GM21390 (cell line): Measurements from ENCODE around the gene TRAPPC4.
A peak's percentile ranks its signal among the peaks of the same experiment; 100 is the strongest.
"Not testable (repeated sequence)": the region's sequence is repeated elsewhere in the genome, so short reads cannot be mapped to it uniquely, and the experiment has no call there.

Experiments used
- ATAC-seq: cut with Tn5 transposase; IDR thresholded peaks from one replicate; pipeline ENCODE4 v1.9.1; 2021; ENCODE audit not compliant: unreplicated experiment

The TRAPPC4 gene

DNA sequence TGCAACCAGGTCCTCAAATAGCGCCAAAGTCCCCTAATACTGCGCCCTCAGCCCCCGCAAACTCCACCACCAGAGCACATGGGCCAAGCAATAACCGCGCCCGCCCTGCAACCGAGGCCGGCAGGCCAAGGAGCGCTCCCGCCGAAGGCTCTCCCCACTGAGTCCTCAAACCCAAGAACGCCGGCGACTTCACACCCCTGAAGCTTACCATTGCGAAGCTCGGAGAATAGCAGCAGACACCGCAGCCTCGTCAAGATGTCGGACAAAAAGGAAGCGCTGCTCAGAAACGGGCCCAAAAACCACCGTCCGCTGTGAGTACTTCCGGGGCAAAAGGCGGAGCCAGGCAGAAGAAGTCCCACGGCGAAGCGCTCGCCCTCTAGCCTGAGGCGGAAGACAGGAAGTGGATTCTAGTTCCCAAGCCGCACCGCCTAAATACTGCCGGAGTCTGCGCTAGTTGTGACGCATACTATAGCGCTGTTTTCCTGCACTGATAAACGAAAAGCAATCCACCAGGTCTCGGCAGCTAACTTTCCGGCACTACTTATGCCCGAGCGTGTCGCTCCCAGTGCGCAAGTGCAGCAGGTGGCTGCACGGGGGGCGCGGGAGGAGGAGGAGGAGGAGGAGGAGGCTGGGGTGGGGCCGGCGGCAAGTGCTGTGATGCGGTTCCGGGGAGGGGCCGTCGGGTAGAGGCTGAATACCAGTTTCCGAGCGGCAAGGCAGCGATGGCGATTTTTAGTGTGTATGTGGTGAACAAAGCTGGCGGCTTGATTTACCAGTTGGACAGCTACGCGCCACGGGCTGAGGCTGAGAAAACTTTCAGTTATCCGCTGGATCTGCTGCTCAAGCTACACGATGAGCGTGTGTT, at the start of gene TRAPPC4, which contains the start of gene RPS25:
TRAPPC4 (plus strand) TSS at position 693 of the 865 bp plus-strand sequence; CDS start at position 723, 30 bp downstream.
RPS25 (minus strand) TSS at position 270 of the 865 bp plus-strand sequence; CDS start at position 211, 59 bp downstream.
- ATAC-seq, result peak; percentile 87

GRCh38 chr11:118969508-118969907, 49.1 kb upstream of the TRAPPC4 start:
- not testable (repeated sequence) for ATAC-seq

- no peak for ATAC-seq
Observed at GRCh38 chr11:118971646-118972045, 46.9 kb upstream of the TRAPPC4 start, which contains the start of gene FOXR1. Gene FOXR1, plus strand, starts transcription at chr11:118971761. Its CDS starts 171 bp downstream, at chr11:118971932.

- ATAC-seq, result no peak
Observed at GRCh38 chr11:118973985-118974384, 44.6 kb upstream of the TRAPPC4 start.

GRCh38 chr11:118975771-118976709, 42.5 kb upstream of the TRAPPC4 start:
- no peak for ATAC-seq

GRCh38 chr11:118979434-118979833, 39.1 kb upstream of the TRAPPC4 start:
- no peak for ATAC-seq

- ATAC-seq, result no peak
Observed at GRCh38 chr11:118980191-118980881, 38.2 kb upstream of the TRAPPC4 start.

GRCh38 chr11:118984337-118984736, 34.2 kb upstream of the TRAPPC4 start:
- not testable (repeated sequence) for ATAC-seq

DNA sequence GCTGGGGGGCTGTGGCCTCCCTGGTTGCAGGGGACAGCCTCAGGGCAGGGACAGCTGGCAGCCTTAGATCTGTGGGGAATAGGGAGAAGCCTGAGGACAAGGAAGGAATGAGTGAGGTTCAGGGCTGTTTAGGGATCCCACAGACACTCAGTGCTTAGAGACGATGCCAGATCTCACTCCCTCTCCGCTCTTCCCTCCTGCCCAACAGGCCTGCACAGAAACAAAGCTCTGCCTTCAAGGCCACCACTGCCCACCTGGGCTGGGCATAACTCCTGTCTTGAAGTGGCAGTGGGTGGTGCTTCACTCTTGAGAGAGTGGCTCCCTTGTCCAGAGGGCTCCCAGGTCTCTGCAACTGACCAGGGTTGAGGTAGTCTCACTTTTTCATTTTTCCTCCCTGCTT, 33.7 kb upstream of the TRAPPC4 start:
- no peak for ATAC-seq

GRCh38 chr11:118988280-118988679, 30.3 kb upstream of the TRAPPC4 start:
- ATAC-seq, result no peak

- not testable (repeated sequence) for ATAC-seq
Observed at GRCh38 chr11:118991486-118992038, 27.0 kb upstream of the TRAPPC4 start.

GRCh38 chr11:118996926-118997626, 21.5 kb upstream of the TRAPPC4 start:
- peak; percentile 27 for ATAC-seq

DNA sequence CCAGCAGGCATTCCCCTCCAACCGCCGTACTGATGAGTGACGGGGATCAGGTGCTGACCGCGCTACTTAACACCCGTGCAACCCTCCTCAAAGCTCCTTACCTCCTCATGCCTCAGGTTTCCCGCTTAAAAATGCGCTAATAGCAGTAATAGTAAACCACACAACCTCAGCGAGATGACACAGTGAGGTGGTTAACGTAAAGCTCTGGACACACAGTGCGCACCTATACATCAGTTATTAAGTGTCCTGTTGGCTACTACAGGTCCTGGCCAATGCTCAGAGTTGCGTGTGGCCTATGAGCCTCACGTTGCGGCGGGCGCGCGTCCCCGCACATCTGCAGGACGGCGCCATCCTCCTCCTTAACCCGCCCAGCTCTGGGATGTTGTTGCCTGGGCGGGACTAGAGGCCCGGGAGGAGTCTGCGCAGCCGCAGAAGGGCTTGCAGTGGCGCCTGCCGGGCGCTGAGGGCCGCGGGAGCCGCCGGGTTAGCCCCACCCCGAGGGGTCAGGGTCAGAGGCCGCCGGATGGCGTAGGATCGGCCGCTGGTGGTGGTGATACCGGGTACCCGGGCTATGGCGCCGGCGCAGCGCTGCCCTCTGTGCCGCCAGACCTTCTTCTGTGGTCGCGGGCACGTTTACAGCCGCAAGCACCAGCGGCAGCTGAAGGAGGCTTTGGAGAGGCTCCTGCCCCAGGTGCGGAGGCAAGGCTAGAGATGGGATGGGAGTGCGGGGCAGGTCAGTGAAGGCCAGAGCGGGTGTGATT, 20.8 kb upstream of the TRAPPC4 start, which contains the start of gene CENATAC:
CENATAC (plus strand) TSS at position 512 of the 761 bp plus-strand sequence; CDS start at position 572, 60 bp downstream.
- peak; percentile 90 for ATAC-seq

DNA sequence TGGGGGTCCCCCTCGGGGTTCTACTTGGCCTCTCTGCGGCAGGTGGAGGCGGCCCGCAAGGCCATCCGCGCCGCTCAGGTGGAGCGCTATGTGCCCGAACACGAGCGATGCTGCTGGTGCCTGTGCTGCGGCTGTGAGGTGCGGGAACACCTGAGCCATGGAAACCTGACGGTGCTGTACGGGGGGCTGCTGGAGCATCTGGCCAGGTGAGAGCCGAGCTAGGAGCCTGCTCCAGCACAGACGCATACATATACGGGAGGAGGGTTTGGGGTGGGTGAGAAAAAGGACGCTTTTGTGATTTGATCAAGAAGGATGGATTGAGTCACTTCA, 20.2 kb upstream of the TRAPPC4 start:
- ATAC-seq, result peak; percentile 10

- no peak for ATAC-seq
Observed at GRCh38 chr11:118998822-118999221, 19.7 kb upstream of the TRAPPC4 start.

DNA sequence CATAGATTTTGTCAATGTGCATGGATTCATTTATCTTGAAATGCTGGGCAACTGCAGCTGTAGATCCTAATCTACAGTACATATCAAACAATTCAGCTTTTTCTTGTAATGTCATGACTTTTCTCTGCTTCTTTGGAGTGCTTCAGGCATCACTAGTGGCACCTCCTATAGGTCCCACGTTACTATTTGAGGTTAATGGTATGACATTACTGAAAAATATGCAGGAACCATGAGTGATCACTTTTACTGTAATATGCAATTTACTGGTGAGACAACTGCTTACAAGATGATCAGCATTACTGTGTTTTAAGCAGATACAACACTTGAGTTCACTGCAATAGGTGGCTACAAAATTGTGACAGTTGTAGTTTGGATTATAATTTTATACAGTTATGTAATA, 17.7 kb upstream of the TRAPPC4 start:
- ATAC-seq, result no peak

GRCh38 chr11:119006656-119007055, 11.9 kb upstream of the TRAPPC4 start:
- ATAC-seq, result no peak

DNA sequence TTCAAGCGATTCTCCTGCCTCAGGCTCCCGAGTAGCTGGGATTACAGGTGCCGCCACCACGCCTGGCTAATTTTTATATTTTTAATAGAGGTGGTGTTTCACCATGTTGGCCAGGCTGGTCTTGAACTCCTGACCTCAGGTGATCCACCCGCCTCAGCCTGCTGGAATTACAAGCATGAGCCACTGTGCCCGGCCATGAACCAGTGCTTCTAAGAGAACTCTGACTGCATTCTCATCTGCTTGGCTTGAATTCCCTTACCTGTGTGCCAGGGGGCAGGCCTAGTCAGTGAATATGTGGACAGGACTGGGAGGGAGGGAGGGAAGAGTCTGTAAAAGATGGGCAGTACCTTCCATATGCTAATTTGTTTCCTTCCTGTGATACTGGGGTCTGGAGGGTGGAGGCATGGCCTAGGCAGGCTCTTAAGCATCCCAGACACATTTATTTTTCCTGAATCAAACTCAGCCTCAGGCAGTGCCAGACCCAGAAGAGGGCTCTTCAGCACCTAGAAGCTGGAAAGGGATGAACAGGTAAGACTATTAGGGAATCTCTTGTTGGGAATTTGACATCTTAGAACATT, 7.0 kb upstream of the TRAPPC4 start:
- ATAC-seq, result no peak
